Activated effector memory CD4-positive, alpha-beta T cell treated with anti-CD3 and anti-CD28 coated beads, Interleukin-2, amount 50 U/mL, for 16 hours (primary cell): Measurements from ENCODE around the gene IFNGR2.
"Not testable (repeated sequence)": the region's sequence is repeated elsewhere in the genome, so short reads cannot be mapped to it uniquely, and the experiment has no call there.

Experiments used
- DNase-seq: peaks from one replicate; pipeline ENCODE4 v3.0.0-alpha.2; 2020

Gene IFNGR2

DNA sequence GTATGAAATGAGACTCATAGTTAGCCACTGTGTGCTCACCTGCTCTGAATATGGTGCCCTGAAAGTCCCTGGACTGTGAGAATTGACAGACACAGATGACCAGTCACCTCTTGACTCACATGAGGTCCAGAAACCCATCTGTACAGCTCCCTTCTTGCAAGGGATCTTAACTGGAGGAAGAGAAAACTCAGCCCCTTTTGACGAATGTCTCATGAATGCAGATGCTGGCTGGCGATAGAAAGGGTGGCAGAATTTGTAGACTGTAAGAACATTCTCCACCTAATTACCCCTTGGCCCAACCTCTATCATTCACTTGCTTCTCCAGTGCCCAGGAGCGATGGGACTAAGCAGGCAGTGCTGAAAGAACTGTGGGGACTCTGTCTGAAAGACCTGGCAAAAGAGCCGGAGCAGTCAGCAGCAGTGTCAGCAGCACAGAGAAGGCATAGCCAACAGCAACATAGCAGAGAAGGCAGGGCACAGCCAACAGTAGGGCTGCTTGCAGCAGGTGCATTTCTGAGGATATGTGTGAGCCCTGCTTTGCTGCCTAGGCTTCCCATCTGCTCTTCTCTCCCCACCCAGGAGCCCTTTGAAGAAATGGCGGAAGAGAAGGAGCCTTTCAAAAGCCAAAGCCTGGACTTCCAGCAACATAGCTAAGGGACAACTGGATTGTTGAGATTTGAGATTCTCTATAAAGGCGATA is 25.8 kb upstream of the IFNGR2 start:
- peak; percentile 51 for DNase-seq

DNA sequence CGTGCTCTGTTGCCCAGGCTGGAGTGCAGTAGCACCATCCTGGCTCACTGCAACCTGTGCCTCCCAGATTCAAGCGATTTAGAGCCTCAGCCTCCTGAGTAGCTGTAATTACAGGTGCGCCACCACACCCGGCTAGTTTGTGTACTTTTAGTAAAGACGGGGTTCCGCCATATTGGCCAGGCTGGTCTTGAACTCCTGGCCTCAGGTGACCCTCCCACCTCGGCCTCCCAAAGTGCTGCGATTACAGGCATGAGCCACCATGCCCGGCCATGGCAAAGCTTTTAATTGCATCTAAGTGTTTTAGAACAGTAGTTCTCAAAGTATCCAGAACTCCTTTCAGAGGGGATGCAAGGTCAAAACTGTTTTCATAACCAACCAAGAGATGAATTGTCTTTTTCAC is 25.1 kb upstream of the IFNGR2 start:
- peak; percentile 50 for DNase-seq

DNA sequence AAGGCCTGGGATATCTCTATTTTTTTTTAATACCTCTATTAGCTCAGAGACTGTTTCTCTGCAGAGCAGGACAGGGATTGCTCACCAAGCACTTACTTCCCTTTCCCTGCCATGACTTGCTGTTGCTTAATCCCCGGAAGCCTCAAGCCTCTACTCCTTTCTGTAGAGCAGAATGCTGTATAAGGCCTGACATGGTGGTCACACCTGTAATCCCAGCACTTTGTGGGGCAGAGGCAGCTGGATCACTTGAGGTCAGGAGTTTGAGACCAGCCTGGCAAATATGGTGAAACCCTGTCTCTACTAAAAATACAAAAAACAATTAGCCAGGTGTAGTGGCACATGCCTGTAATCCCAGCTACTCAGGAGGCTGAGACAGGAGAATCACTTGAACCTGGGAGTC is 23.3 kb upstream of the IFNGR2 start:
- peak; percentile 62 for DNase-seq

DNA sequence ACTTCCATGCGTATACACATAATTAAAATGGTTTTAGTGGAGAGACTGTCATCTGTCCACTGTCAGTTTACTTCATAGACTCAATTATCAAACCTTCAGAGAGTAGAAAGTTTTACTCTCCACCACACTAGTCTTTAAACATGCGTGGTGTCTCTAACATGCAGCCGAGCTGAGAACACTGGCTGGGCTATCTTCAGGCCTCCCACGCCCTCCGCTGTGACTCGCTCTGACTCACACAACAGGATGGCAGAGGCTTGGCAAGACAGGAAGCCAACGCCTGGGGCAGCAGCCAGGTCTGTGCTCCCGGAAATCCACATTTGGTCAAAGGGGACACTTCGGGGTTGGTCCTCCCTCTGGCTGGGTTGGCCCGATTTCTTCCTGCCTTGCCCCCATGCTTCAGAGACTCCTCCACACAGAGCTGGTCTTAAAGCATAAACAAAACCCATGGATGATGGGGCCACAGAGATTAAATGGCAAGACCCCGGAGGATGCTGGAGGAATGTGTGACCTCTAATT is 22.7 kb upstream of the IFNGR2 start:
- peak; percentile 95 for DNase-seq

DNA sequence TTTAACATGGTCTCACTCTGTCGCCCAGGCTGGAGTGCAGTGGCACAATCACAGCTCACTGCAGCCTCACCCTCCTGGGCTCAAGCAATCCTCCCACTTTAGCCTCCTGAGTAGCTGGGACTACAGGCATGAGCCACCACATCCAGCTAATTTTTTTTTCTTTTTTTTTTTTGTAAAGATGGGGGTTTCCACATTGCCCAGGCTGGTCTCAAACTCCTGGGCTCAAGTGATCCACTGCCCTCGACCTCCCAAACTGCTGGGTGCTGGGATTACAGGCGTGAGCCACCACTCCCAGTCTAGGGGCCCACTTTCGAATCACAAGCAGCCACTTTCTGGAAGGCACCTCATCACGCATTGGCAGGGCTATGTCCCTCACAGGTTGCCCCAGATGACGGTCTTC is 21.8 kb upstream of the IFNGR2 start:
- not testable (repeated sequence) for DNase-seq

DNA sequence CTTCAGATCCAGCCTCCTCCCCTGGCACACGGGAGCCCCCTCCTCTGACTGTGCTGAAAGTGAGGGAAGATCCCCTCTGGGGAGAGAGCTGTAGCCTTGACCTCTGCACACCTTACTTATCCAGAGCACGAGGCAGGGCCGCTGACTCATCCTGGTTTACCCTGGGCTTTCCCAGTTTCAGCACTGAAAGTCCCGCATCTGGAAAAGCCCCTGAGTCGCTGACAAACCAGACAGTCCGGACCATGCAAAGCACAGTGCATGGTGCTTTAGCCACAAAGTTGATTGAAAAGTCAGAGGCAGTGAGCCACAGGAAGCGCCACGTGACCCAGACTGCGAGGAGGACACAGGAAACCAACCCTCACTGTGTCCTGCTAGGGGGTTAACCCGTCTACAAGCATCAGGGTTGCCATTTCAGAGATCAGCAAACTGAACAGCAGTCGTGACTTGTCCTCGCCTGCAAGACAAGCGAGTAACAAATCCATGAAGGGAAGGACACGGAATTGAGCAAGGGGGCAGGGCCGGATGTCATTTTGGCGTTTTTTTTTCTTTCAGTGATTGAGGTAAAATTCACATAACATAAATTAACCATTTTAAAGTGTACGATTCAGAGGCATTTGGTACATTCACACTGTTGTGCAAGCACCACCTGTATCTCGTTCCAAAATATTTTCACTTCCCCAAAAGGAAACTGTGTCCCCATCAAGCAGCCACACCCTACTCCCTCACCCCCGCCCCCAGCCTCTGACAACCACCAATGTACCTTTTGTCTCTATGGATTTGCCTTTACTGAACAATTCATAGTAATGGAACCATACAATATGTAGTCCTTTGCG is 19.9 kb upstream of the IFNGR2 start:
- peak; percentile 91 for DNase-seq

DNA sequence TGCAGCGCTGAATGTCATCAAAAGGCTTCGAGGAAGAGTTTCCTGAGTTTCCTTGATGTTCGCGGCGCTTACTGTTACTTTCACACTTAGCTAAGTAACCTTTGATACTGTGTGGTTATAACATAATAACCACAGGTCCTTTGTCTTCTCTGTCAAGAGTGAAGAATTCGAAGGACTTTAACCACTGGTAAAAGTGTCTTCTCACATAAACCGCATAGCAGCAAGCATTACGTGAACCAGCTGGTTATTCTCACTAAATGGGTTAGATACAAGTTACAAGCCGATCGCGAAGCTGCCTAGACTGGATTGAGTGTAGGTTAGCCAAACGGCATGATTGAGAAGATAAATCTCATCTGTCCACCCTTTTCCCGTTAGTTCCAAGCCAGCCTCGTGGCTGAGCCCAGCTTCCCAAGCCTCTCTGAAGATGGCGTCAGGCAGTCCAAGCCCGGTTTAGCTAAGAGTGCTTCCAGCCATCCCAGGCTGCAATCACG is 18.3 kb upstream of the IFNGR2 start:
- DNase-seq, result peak; percentile 69

DNA sequence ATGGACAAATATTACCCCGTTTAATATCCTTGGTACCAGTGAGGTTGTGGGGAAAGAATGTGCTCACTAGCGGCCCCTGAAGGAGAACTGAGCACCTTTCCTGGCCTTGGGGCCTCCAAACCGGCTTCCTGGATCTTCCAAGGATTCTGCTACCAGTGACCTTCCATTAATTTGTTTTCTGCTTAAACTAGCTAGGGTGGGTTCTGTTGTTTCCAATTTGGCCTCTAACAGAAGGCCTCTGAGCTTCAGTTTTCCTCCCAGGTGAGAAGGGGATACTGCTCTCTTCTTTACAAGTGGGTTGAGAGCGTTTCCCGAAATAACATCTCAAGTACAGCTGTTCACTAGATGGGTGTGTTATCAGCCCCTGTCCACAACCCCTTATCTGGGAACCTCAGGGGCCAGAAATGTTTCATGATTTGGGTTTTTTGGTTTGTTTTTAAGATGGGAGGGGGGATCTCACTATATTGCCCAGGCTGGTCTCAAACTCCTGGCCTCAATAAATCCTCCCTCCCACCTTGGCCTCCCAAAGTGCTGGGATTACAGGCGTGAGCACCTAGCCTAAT is 16.9 kb upstream of the IFNGR2 start:
- DNase-seq, result no peak

DNA sequence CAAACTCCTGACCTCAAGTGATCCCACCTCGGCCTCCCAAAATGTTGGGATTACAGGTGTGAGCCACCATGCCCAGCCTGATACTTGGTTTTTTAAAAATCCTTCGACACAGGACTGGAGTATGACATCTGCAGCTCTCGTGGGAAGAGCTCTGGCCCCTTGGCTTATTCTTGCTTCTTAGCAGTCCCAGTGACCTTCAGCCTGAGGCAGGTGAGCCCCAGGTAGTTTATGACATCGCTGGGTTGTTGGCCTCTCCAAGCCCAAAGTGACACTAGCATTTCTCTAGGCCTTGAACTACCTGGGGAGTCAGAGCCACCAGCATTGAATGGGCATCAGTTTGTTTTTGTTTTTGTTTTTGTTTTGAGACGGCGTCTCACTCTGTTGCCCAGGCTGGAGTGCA is 15.9 kb upstream of the IFNGR2 start:
- DNase-seq, result no peak

DNA sequence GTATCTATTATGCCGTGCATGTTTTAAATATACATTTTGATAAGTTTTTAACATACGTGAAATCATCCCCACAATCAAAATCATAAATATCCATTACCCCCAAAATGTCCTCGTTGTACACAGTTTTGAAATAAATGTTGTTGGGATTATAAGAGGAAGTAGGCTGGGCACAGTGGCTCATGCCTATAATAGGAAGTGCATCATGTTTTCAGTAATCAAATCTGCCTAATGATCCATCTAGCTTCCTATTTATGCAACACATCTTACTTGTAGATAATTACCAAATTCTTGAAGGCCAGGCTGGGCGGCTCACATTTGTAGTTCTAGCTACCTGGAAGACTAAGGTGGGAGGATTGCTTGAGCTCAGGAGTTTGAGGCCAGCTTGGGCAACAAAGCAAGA is 15.0 kb upstream of the IFNGR2 start:
- no peak for DNase-seq

DNA sequence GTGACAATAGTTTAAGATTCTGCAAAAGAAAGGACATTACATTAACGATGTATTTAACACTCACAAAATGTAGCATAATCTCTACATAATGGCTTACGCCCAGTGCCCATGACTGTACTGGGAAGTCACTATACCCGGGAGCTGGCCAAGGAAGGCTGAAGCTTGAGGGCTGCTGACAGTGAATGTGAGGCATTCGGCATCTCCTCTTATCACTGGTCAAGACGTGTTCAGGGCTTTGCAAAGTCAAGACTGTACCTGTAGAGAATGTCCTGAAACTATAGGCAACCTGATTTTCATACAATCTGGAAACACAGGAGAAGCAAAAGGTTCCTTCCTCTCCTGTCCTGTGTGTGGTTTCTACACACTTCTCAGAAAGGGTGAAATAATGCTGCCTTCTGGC is 12.7 kb upstream of the IFNGR2 start:
- DNase-seq, result no peak

DNA sequence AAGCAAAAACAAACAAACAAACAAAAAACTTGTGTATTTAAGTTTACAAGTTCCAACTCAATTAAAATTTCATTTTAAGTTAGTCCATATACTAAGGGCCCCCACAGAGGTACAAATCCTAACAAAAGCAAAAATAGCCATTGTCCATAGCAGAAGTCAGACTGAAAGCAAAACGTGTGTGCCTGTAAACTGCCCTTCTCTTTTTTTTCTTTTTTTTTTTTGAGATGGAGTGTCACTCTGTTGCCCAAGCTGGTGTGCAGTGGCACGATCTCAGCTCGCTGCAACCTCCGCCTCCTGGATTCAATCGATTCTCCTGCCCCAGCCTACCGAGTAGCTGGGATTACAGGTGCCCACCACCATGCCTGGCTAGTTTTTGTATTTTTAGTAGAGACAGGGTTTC is 11.6 kb upstream of the IFNGR2 start:
- DNase-seq, result no peak

DNA sequence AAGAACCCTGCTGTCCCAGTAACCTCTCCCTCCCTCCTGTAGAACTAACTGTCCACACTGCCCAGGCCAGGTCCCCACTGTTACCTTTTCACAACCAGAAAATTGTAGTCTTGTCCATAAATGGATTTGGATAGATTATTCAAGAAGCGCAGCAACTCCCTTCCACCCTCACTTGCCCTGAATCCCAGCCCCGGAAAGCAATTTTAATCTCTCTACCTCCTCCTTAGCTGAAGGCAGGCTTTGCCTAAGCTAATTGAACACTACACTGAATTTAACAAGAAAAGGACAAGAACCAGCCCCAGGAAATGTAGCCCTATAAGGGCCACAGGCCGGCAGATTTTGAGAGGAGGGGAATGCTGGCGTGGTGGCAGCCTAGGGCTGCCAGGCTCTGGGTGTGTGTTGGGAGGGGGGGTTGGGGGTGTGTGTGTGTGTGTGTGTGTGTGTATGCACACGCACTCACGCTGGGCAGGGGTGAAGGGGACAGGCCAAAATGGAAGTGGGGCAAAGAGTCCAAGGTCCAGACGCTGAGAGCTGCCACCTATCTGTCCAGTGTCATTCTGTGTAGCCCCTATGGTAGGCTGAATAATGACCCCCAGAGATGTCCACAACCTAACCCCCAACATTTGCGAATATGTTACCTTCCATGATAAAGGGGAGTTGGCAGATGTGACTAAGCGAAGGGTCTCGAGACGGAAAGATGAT is 10.8 kb upstream of the IFNGR2 start:
- no peak for DNase-seq

DNA sequence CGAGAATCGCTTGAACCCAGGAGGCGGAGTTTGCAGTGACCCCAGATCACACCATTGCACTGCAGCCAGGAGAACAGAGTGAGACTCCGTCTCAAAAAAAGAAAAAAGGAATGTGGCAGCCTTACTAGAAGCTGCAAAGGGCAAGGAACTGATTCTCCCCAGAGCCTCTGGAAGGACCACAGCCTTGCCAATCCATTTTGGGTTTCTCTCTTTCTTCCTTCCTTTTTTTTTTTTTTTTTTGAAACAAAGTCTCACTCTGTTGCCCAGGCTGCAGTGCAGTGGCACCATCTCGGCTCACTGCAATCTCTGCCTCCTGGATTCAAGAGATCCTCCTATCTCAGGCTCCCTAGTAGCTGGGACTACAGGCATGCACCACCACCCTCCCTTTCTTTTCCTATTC is 9.9 kb upstream of the IFNGR2 start:
- DNase-seq, result no peak

DNA sequence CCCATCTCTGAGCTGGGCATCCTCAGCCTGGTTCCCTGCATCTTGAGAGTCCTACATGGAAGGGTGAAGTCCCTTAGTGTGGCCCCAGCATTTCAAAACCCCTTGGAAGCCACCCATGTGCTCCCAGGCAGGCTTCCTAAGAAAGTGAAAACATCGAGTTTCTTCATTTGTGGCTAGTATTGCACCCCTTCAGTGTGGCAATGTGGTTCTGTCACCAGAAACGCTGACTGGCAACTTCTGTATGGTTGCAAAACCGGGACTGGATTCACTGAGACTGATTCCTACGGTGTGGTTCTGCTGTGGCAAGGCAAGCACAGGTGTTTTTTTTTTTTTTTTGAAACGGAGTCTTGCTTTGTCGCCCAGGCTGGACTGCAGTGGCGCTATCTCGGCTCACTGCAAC is 9.0 kb upstream of the IFNGR2 start:
- DNase-seq, result no peak

DNA sequence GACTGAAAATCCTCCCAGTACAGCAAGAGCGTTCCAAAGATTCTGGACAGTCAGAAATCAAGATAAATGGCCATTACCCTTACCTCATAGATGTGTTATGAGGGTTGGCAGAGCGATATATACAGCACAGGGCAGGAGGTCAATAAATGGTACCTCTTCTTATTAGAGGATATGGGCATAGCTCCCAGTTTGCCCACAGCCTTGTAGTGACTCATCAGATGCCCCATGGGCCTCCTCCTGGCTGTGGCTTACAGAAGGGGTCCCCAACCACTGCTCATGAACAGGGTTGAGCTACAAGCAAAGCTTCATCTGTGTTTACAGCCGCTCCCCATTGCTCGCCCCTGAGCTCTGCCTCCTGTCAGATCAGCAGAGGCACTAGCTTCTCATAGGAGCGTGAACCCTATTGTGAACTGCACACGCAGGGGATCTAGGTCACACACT is 7.3 kb upstream of the IFNGR2 start:
- no peak for DNase-seq

DNA sequence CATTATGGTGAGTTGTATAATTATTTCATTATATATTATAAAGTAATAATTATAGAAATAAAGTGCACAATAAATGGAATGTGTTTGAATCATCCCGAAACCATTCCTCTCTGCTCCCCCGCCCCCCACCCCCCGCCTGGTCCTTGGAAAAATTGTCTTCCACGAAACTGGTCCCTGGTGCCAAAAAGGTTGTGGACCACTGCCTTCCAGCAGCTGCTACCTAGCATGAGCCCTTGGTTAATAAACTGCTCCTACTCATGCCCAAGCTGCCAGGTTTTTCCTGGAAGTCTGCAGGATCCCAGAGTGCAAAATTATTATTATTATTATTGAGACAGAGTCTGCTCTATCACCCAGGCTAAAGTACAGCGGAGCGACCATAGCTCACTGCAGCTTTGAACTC is 6.8 kb upstream of the IFNGR2 start:
- no peak for DNase-seq

DNA sequence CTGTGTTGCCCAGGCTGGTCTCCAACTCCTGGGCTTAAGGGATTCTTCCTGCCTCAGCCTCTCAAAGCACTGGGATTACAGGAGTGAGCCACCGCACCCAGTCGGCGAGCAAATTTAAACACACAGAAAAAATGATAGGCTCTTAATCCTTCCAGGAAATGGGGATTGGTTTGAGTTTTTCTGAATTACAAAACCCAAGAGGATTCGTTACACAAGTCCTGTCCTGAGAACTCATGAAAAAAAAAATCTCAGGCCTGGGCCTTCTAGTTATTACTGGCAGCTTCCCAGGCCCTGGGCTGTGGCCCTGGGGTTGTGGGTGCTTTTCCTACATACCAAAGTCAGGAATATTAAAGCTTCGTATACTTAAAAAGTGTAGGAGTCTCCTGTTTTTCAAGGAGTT is 6.3 kb upstream of the IFNGR2 start:
- DNase-seq, result no peak

DNA sequence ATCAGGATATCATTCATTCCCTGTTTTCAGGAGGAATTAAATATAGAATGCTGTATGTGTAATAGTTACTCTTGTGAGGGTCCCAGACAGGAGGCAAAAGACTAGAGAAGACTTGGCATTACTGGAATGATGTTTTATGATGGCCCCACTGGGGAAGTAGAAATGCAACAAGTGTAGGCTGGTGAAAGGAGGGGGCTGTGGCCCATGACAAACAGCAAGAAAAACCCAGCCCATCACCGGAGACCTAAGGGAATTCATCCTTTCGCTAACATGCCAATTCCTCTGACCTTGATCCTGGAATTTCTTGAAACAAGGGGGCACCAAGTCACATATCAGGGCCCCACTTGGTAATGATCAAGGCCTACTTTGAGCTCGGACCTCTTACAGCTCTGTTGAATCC is 5.5 kb upstream of the IFNGR2 start:
- no peak for DNase-seq

DNA sequence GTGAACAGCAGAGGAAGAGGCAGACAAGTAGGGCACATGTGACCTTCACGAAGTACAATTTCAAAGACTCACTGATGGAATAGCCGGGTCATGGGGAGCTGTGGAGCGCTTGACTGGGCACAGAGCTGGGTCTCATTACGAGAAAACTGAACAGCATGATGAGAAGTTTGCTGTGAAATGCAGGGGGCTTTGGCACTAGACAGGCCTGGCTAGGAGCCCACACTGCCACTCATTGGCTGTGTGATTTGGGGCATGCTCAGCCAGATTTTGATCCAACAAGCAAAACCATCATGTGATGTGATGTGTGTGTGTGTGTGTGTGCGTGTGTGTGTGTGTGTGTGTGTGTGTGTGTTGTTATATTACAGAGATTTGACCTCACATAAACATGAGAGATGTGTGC is 4.9 kb upstream of the IFNGR2 start:
- DNase-seq, result no peak

DNA sequence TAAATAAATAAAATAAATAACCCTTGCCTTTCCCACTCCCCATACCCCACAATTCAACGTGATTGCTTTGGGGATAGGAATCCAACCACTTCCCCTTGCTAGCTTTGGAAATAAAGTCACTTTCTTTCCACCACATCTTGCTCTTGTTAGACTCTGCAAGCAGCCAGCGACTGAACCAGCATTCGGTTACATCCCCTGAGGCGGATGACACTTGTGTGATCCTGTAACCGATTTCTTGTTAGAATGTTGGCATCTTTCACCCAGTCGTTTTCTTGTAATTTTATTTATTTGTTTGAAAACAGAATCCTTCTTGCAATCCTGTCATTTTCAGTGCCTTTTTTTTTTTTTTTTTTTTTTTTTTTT is 1.6 kb upstream of the IFNGR2 start:
- no peak for DNase-seq

DNA sequence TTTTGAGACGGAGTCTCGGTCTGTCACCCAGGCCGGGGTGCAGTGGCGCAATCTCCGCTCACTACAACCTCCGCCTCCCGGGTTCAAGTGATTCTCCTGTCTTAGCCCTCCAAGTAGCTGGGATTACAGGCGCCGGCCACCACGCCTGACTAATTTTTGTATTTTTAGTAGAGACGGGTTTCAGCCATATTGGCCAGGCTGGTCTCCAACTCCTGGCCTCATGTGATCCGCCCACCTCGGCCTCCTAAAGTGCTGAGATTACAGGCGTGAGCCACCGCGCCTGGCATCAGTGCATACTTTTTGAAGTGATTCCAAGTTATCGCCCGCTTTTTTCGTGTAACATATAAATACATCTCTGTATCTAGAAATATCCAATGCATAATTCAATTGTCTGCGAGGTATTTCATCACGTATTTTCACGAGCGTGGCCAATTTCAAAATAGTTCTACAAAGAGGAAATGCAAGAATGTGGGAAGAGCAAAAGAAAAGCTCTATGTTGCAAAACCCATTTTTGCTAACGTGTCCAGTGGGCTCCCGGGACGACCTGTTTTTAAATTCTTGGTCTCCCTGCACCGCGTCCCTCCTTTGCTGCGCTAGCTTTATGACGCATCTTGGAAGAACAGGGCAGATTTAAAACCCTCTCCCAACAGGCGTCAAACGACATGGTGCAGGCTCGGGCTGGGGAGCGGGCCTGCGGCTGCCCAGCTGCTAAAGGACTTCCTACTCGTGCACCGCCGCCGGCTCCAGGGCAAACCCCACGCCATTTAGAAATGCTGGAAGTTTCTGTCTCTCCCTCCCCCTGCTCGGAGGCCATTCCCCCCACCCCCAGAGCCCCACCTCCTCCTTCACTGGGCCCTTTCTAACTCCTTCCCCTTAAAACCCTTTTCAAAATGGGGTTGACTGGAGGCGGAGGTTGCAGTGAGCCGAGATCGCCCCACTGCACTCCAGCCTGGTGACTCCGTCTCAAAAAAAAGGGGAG is 923 bp upstream of the IFNGR2 start:
- no peak for DNase-seq
